T47D (cell line): ENCODE data around the gene ZNF24.

Experiments
- DNase-seq, 2 experiments: peaks; one replicate each; pipeline versions ENCODE4 v3.0.0 to v3.0.0-alpha.2; 2011 to 2012; ENCODE audit warnings: low read depth in 1 of 2, low spot score in 1 of 2
- JUND ChIP-seq: IDR thresholded peaks from 2 replicates; pipeline ENCODE4 v1.6.1; 2012; ENCODE audit warnings: low read depth
- in situ Hi-C: cut with HindIII; loops from 2 replicates; pipeline ENCODE4 v1.10.0; 2016; ENCODE audit warnings: low sequenced_read_pairs, low pct_unique_long_range_greater_than_20kb

Gene ZNF24

GRCh38 chr18:35343936-35344735 lies at the start of gene ZNF24:
Gene ZNF24, minus strand, starts transcription at chr18:35344420. Its CDS starts 3,770 bp downstream, at chr18:35340650.
- in situ Hi-C loops: no loop called here
- no peak for TF ChIP-seq JUND
- peak; percentile 64 to 96 for DNase-seq

DNA sequence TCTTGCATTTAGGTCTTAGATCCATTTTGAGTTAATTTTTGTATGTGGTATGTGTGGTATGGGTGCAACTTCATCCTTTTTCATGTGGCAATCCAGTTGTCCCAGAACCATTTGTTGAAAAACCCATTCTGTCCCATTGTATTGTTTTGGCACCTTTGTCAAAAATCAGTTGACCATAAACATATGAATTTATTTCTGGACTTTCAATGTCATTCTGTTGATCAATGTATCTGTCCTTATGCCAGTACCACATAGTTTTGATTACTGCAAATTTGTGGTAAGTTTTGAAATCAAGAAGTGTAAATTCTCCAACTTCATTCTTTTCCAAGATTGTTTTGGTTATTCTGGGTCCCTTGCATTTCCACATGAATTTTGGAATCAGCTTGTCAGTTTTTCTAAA lies 49.5 kb upstream of the ZNF24 start:
- in situ Hi-C loops: no loop called here
- DNase-seq: no peak
- TF ChIP-seq JUND: no peak

DNA sequence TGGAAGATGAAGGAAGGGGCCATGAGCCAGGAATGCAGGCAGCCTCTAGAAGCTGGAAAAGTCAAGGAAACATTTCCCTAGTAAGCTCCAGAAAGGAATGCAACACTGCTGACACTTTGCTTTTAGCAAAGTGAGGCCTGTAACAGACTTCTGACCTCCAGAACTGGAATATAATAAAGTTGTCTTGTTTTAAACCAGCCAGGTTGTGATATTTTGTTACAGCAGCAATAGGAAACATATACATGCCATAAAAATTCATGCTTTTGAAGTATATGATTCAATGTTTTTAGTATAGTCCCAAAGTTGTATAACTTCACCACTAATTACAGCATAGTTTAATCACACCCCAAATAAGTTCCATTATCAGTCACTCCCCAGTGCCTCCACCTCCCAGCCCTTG lies 48.2 kb upstream of the ZNF24 start:
- DNase-seq: no peak
- TF ChIP-seq JUND: no peak
- in situ Hi-C loops: no loop called here

GRCh38 chr18:35390951-35391700 lies 46.9 kb upstream of the ZNF24 start:
- TF ChIP-seq JUND: no peak
- no peak for DNase-seq
- in situ Hi-C loops: no loop called here

- DNase-seq: no peak
These were observed 44.9 kb upstream of the ZNF24 start for GRCh38 chr18:35389095-35389618.

GRCh38 chr18:35387152-35387571 lies 42.9 kb upstream of the ZNF24 start:
- in situ Hi-C loops: no loop called here
- no peak for TF ChIP-seq JUND
- DNase-seq: peak in 1 of 2 experiments; percentile 60

More at GRCh38 chr18:35389095-35389618, 44.9 kb upstream of the ZNF24 start:
- TF ChIP-seq JUND: no peak
- in situ Hi-C loops: no loop called here

DNA sequence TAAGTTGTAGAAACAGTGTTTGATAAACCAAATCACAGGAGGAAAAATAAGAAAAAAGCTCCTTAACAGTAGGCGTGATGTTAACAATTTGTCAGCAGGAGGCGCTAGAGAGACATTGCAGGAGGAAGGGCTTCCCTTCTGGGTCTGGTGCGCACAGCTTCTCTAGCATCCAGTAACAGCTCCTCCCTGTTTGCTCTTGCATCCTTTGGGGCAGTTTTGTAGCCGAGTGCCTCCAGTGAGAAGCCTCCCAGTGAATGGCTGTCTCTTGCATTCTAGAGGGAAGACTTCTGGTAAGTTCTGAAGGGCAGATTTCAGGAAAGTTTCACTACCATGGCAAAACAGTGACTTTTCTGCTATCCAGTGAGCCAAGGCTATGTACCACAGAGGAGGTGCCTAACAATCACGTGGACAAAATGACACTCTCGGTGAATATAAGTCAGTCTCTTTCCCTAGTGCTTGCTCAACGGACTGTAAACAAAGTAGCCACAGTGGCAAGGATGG lies 42.4 kb upstream of the ZNF24 start:
- in situ Hi-C loops: no loop called here
- peak in 1 of 2 experiments; percentile 79 for DNase-seq
- no peak for TF ChIP-seq JUND

DNA sequence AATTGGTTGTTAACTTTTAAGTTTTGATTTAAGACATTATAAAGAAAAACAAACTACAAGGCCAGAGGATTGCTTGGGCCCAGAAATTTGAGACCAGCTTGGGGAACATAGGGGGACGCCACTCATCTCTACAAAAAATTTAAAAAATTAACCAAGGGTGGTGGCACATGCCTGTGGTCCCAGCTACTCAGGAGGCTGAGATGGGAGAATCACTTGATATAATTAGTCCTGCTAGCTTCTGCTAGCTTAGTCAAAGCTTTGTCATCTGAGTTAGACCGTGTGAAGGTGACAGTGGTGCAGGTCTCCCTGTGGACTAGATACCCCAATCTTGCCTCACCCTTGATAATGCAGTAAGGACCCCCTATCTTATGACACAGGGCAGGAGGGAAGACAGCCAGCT lies 38.9 kb upstream of the ZNF24 start:
- in situ Hi-C loops: no loop called here
- no peak for DNase-seq
- TF ChIP-seq JUND: no peak

- in situ Hi-C loops: no loop called here
- TF ChIP-seq JUND: no peak
- DNase-seq: peak in 1 of 2 experiments; percentile 46
These were observed 35.2 kb upstream of the ZNF24 start for GRCh38 chr18:35379421-35379820.

GRCh38 chr18:35378574-35378896 lies 34.3 kb upstream of the ZNF24 start:
- in situ Hi-C loops: no loop called here
- no peak for TF ChIP-seq JUND
- DNase-seq: no peak

DNA sequence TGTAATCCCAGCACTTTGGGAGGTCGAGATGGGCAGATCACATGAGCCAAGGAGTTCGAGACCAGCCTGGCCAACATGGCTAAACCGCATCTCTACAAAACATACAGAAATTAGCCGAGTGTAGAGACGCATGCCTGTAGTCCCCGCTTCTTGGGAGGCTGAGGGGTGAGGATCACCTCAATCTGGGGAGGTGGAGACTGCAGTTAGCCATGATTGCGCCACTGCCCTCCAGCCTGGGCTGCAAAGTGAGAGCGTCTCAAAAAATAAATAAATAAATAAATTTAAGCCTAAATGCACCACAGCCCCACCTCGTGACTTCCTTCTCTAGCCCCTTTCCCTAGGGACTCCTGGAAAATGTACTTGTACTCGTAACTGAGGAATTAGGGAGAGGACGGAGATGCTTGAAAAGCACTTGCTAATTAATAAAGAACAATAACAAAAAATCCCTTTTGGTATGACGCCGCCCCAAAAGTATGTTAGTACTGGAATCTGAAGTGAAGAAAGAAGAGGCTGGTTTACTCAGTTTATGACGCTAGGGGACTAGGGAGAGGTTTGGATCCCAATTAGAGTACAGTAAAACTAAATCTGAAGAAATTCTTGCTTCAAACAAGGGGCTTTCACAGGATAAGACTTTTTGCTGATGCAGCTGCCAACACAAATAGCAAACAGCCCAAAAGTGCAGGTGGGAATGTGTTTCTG lies 33.8 kb upstream of the ZNF24 start:
- in situ Hi-C loops: no loop called here
- no peak for DNase-seq
- TF ChIP-seq JUND: no peak
